HG03196 (cell line): ENCODE measurements around the gene HCRTR1.

Source experiments
- ATAC-seq: cut with Tn5 transposase; IDR thresholded peaks from one replicate; pipeline ENCODE4 v1.9.1; 2021; ENCODE audit not compliant: unreplicated experiment

Gene HCRTR1

DNA sequence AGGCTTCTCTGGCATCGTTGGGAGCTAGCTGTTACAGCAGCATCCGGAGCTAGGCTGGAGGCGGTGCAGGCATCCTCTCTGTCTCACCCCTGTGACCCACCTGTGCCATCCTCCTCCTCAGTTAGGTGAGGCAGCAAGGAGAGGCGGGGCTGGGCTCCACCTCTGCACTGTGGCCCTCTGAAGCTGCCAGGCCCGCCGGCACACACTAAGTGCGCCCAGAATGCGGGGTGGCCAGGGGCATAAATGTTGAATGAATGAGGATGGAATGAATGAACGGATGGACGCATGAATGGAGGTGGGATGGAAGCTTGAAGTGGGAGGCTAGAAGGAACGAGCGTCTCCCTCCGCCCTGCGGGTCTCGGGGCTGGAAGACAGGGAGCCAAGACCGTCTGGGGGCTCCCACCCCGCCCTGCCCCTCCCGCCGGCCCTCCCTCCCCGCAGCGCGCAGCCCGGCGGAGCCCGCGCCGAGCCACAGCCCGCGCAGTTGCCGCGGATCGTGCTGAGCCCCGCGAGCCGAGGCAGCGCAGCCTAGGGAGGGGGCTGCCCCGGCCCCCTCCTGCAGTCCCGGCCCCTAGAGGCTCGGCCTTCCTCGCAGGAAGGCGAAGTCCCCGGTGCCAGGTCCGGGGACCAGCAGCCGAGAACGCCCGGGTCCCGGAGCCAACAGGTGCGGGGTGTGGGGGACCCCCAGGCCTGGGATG lies at the start of gene HCRTR1:
HCRTR1 (plus strand) TSS at position 472 of the 698 bp plus-strand sequence. CDS start 1,504 bp downstream, outside the sequence.
- ATAC-seq, result no peak

DNA sequence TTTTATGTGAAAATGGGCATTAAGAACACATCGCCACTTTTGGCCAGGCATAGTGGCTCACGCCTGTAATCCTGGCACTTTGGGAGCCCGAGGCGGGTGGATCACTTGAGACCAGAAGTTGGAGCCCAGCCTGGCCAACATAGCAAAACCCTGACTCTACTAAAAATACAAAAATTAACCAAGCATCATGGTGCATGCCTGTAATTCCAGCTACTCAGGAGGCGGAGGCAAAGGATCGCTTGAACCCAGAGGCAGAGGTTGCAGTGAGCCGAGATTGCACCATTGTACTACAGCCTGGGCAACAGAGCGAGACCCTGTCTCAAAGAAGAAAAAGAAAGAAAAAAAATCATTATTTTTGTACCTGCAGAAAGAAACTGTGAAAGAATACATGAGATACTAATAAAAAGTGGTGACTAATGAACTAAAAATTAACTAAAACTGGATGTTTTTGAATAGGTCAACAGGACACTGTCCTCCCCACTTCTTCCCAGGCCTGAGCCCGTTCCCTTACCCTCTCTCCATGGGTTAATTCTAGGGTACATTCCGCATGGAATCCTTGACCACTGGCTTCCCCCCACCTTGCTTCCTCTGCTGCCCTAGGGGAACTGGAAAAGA lies 49.4 kb upstream of the HCRTR1 start:
- ATAC-seq, result no peak

DNA sequence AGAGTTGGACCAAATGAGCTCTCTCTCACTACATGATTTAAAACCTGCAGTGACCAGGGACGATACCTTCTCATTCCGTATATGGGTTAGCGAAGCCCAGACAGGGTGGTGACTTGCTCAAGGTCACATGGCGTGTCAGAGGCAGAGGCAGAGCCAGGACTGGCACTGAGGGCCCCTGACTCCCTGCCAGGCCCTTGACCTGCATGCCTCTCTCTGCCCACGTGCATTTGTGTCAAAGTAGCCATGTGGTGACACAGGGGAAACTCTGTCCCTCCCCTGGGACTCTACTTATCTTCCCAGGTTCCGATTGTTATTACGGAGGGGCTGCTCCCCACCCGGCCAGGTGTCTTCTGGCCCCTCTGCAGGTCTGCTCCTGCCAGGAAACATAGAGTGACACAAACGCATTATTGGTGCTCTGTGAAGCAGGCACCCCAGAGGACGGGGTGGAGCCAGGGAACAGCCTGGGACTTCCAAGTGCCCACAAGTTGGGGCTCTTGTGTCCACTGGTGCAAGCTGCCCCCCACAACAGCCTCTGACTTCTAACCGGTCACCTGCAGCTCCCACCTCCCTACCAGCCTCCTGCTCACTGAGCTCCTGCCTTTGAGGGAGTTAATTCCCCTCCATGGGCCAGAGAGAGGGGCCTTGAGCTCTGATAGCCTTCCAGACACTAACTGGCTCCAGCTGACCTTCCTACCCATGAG lies 48.4 kb upstream of the HCRTR1 start:
- no peak for ATAC-seq

DNA sequence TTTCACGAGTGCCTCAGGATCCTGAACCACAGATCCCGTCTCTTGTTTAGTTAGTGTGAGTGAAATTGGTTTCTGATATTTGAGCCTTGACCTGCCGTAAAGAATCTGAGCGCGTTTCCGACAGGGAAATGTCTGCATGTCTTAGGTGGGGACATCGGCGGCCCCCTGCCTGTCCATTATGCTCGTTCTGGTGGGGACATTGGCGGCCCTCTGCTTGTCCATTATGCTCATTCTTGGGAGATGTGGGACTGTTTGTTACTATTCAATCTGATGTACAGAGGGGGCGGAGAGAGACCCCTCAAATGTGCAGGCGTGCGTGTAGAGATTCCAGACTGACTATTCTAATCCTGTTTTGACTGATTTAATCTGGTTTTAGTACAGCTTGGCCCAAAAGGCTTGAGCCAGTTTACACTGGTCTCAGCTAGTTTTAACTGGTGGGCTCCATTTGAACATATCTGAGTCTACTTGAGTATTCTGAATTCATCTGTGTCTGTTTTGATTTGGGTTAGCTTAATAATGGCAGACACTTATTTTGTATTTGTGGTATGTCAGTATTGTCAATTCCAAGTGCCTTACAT lies 47.8 kb upstream of the HCRTR1 start:
- no peak for ATAC-seq

DNA sequence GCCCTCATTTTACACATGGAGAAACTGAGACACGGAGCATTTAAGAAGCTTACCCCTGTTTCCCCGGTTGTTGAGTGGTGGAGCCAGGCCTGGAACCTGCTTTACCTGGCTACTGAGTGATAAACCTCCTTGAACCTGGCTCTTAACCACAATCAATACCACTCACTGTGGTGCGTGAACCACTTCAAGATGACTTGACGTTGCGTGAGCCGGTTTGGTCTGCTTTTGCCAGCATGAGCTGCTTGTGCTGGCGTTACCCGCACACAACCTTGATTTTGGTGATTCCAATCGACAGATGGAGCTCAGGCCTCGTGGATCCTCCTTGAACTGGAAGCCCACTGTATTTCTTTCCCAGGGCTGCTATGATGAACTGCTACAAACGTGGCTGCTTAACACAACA lies 47.3 kb upstream of the HCRTR1 start:
- ATAC-seq, result no peak

DNA sequence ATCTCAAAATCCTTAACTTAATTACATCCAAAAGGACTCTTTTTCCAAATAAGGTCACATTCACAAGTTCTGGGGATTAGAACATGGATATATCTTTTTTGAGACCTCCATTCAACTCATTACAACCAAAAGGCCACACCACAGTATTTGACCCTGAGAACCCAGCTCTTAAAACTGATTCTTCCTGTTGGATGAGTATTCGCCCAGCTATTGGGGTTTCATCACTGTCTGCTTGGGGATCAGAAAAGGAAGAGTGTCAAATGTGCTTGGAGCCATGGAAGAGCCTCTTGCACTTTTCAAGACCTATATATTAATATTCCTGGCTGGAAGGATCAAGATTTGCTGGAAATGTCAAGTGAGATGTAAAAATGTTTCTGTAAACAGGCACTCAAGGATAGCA lies 46.6 kb upstream of the HCRTR1 start:
- no peak for ATAC-seq

DNA sequence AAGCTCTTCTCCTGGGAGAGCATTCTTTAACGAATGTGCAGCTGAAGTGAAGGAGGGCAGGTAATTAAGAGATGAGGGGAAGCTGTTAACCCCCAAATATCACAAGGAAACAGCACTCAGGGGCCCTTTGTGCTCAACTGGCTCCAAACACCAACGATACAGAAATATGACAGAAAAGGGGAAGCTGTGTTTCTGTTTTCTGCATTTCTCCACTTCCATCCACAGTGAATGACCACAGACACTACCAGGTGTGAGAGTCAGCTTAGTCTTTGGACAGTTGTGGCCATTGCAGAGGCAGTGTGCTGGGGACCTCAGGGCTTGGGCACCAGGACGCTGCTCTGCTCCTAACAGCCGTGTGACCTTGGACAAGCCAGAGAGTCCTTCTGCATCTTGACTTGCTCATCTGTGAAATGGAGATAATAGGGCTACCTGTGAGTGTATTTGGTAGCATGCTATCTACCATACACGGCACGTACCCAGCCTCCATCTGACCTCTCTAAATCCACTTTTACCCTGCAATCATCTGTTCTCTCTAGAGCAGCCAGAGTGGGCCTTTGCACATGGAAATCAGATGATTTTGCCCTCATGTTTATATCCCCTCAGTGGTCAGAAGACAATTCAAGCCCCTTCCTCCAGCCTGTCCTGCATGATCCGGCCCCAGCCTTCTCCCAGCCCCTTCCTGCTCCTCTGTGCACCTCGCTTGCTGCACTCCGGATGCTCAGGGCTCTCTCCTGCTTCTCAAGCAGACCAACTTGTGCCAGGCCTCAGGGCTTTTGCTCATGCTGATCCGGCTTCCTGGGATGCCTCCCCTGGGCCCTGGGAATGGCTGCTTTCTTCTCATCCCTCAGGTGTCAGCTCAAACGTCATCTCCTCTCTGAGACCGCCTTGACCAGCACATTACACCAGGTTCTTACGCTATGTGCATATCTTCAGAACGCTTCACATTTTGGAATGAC lies 45.9 kb upstream of the HCRTR1 start:
- ATAC-seq, result no peak

DNA sequence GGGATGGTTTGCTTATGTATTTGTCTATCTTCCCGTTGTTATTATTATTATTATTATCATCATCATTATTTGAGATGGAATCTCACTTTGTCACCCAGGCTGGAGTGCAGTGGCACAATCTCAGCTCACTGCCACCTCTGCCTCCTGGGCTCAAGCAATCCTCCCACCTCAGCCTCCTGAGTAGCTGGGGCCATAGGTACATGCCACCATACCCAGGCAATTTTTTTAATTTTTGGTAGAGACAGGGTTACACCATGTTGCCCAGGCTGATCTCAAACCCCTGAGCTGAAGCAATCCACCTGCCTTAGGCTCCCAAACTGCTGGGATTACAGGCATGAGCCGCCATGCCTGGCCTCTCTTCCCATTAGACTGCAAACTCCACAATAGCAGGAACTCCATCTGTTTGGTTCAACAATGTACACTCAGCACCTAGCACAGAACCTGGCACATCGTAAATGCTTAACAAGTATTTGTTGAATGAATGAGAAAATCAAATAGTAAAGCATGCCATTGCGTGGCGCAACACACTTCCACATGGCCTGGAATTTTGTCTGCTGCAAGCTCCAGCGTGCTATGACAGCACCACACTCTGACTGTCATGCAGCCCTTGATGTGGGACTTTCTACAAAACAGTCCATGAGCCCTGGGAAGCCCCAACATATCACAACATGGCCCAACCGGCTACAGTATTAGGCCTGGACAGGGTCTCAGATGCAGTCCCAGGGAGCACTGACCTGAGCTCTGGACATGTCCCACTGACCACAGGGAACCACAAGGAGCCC lies 45.0 kb upstream of the HCRTR1 start:
- ATAC-seq, result no peak

DNA sequence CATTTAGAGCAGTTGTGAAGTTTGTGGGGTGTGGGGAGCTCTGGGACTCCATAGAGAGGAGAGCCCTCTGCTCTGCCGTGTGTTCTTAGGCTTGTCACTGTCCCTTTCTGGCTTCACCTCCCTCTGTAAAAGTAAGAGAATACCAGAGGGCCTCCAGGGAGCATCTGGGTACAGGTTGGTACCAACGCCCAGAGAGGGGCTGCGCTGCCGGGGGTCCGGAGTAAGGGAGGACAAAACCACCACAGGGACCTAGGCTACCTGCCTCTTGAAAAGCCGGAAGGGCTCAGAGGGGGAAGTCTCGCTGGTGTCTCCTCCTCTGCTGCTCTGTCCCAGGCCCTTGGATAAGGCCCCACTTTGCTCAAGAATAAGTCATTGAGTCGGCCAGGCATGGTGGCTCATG lies 44.2 kb upstream of the HCRTR1 start:
- no peak for ATAC-seq

DNA sequence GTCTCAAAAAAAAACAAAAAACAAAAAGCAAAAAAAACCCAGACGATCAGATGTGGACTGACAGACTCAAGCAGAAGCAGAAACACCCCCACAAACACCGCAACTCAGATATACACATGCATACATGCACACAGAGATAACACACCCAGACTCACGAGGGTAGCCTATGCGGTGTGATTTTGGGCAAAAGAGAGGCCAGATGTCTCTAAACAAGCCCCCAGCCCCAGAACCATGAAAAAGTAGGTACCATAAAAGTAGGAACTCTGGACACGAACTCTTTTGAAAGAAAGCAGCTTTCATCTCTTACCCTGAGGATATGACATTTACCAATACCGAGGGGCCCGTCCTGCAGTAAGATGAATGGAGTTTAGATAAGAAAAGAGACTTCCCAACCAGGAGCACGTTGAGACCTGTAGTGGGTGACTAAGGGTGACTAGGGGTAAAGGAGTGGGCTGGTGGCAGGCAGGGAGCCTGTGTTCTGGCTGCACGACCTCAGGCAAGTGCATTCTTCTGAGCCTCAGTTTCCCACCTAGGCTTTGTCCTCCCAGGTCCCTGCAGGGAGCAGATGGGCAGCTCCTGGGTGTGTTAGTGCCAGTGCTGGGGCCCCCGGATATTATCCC lies 42.6 kb upstream of the HCRTR1 start:
- ATAC-seq, result no peak

DNA sequence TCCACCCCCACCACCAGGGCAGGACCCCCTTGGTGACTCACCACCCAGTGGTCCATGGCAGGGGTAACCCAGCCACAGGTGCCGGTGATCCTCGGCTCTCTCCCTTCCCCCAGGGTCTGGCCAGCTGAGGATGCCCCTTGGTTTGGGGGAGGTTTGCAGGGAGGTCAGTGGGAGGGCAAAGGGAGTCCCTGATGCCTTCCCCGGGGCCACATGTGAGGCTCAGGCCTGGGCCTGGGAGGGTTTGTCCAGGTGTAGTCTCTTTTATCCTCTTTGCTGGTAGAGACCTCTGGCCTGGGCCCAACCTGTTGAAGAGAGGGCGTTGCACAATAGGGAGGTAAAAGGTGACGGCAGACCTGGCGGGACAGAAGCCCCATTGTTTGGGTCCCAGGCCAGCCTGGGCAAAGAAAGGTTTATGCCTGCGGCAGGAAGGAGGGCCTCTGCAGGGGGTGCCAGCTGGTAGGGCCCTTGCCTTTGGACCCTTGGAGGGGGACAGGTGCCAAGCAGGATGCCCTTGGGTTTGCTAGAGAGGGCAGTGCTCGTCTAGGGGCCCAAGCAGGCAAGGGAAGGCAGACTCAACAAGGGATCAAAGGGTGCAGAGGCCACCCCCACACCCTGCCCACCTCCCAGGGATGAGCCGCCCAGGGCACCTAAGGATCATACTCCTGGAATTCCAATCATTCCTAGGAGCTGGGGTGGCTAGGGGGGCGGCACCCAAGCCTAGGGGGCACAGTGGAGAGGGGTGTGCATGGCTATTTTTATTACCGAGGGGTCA lies 41.9 kb upstream of the HCRTR1 start:
- ATAC-seq, result no peak

DNA sequence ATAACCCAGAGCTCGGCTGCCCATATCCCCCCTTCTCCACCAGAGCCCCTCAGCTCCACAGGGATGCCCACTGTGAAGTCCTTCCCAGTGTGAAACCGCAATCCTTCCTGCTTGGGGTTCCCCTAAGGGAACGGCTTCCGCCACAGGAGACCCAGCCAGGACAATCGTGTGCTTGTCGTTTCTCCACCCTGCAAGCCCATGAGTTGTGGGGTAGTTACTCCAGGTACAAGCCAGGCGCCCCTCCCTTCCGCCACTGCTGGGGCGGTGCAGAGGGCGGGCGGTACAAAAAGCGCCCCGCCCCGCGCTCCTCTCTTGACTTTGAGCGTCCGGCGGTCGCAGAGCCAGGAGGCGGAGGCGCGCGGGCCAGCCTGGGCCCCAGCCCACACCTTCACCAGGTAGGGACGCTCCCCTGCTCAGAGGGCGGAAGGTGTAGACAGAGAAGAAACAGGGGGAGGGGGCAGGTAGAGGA lies 41.3 kb upstream of the HCRTR1 start, which contains the start of gene TINAGL1:
TINAGL1 (plus strand) TSS at position 315 of the 469 bp plus-strand sequence. CDS start 634 bp downstream, outside the sequence.
- no peak for ATAC-seq

DNA sequence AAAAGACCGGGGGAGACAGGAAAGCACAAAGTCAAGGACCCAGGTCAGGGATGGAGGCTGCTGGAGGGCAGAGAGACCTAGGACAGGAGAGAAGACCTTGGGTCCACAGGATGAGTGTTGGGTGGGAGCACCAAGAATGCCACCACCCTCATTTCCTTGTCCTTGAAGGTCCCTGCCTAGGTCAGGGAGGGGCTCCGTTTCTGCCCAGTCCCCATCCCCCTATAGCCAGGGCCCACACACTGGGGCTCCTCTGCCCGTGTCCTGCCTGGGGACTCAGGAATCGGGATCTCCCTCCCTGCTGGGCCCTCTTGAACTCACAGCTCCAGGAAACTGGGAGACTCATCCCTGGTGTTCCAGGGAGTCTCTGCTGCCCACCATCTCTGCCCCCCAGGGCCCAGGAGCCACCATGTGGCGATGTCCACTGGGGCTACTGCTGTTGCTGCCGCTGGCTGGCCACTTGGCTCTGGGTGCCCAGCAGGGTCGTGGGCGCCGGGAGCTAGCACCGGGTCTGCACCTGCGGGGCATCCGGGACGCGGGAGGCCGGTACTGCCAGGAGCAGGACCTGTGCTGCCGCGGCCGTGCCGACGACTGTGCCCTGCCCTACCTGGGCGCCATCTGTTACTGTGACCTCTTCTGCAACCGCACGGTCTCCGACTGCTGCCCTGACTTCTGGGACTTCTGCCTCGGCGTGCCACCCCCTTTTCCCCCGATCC lies 40.6 kb upstream of the HCRTR1 start:
- no peak for ATAC-seq

DNA sequence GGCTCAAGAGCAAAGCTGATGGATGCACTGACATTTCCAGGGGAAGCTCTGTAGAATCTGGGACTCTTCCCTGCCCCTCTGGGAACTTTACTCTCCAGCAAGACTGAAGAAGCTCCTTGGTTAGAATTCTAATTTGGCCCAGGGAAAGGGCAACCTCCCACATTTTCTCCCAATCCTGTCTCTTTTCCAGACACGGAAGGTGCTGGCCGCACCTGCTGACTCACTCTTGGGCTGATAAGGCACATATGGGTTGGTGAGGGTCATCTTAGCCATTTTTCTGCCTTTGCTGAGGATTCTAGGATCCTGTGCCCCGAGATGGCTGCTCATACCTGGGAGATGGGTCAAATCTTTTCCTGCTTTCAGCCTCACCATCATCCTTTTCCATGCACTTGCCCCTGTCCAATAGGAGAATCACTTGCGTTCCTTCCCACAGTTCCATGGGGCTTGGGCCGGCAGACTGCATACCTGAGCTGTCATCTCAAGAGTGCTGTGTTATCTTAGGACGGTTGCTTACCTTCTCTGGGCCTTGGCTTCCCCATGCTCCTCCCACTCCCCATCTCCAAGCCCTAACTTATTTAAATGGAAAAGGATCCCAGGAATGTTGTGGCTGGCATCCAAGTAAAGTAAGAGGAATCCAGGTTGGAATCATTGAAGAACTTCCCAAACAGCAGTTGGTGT lies 39.8 kb upstream of the HCRTR1 start:
- ATAC-seq, result no peak

DNA sequence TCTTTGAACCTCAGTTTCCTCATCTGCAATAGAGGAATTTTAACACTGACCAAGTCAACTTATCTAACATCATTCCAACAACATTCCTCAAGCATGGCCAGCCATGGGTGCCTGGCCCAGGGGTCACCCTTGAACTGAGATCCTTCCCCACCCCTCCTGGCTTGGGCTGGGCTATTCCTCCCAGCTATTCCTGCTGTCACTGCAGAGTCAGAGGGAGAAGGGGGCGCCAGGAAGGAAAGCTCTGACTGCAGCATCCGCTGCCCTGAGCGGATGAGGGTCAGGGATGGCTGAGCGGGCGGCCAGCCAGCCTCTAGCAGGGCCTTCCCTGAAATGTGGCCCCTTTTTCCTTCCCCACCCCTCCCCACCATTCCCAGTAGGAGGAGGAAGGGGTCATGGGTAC lies 38.1 kb upstream of the HCRTR1 start:
- ATAC-seq, result no peak

DNA sequence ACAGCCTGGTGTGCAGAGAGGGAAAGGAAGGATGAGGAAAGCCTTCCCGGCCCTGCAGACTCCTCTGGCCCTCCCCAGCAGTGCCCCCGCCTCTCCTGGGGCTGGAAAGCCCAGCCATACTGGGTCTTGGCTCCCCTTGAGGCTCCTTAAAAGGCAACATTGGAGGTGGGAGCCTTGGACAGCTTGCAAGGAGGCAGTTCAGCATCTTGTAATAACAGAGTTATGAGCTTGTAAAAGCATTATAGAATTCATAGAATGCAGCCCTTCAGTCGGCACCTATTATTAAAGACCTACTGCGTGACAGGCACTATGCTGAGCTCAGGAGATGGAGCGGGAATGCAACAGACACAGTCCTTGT lies 37.0 kb upstream of the HCRTR1 start:
- ATAC-seq, result no peak

DNA sequence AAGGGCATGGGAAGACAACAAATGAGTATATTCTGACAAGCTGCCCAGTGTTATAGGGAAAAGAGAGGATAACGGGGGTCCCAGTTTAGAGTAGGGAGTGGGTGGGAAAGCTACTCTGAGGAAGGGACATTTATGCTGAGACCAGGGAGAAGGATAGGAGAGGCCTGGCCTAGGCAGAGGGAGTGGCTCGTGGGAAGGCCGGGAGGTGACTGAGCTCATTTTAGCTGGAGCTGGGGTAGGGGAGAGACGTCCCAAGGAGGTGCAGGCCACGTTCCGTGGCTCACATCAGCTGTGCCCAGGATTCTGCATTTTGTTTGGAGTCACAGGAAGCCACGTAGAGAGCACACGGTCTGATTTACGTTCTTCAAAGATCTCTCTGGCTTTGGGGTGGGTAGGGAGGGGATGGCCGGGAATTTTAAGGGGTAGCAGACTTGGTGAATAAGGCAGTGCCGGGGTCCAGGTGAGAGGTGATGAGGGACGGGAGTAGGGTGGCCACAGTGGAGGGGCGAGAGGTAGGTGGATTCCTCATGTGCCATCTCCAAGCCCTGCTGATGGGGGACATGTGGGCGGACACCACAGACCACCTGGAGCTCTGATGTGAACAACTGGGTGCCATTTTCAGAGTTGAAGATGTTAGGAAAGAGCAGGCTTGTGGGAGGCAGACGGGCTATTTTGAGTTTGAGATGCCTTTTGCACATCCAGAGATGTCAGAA lies 36.4 kb upstream of the HCRTR1 start:
- ATAC-seq, result no peak
